Left ventricle myocardium inferior (tissue), 1 donor: ENCODE data around the gene SH2D5. TPM values are rescaled to one million over a fixed set of nuclear protein-coding genes. Genes with fewer than 3 reads are reported as not detected.

Source experiments
- DNase-seq: peaks from one replicate; pipeline ENCODE4 v3.0.0-alpha.2; 2020
- H3K27ac ChIP-seq: fragments of 200-600 bp; replicated peaks from 2 replicates; pipeline ENCODE4 v1.8.0; 2021
- H3K27me3 ChIP-seq: fragments of 200-600 bp; 2 replicates; pipeline ENCODE4 v1.8.0; 2021; ENCODE audit warnings: low read depth
- H3K36me3 ChIP-seq: fragments of 200-600 bp; 2 replicates; pipeline ENCODE4 v1.8.0; 2021
- H3K4me1 ChIP-seq: fragments of 200-600 bp; 2 replicates; pipeline ENCODE4 v1.8.0; 2021
- H3K4me3 ChIP-seq: fragments of 200-600 bp; 2 replicates; pipeline ENCODE4 v1.8.0; 2021; ENCODE audit warnings: mild to moderate bottlenecking, moderate library complexity
- H3K9me3 ChIP-seq: fragments of 200-600 bp; replicated peaks from 2 replicates; pipeline ENCODE4 v1.8.0; 2021
- intact Hi-C: fragments of 100-400 bp; cut with micrococcal nuclease; formaldehyde crosslinking; loops from one replicate; pipeline ENCODE4 v1.11.0; 2022
- total RNA-seq: library from RNA; stranded (reverse); fragmentation: NEBNext Ultra II Directional; extraction: Animal tissue kit (Norgen Biotek cat#: 25700); gene quantifications from one replicate; pipeline ENCODE4 v1.2.1, GENCODE V29; 2021
- TF ChIP-seq, protein P1 (sequence below): fragments of 200-600 bp; IDR thresholded peaks from 2 replicates; pipeline ENCODE4 v1.8.0; 2021; ENCODE audit warnings: antibody characterized with exemption, mild to moderate bottlenecking, borderline replicate concordance
- donor health status: DM: no; HTN: yes; CAD: no; lungs with severe emphysema.

Gene SH2D5
- total RNA-seq, 1 donor from 2014 or later, result not detected

DNA sequence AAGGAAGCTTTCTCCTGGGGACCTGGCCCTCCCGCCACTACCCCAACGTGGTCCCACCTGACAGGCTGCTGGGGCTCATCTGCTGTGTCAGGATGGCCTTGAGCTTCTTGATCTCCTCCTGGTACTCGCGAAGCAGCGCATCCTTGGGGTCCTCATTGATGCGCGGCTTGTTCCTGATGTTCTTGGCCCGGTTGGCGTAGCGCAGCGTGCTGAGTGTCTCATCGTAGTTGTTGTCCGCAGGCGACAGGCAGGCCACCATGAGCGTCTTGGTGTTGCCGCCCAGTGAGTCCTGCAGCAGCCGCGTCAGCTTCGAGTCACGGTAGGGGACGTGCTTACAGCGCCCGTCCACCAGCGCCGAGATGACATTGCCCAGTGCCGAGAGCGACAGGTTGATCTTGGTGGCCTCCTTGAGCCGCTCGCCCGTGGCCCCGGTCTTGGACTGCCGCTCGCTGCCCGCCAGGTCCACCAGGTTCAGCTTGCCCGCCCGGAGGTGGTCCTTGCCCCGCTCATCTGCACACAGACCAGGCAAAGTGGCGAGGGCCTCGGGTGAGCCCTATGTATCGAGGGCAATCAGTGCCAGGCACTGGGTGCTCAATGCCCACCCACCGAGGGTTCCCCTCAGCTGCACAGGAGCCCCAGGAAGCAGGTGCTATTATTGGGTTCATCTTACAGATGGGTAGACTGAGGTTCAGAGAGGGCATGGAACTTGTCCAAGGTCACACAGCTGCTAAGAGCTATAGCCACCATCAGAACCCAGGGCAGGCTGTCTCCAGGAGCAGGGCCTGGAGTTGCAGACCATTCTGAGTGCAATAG, 27.9 kb downstream of the SH2D5 start:
- H3K36me3 ChIP-seq, result no peaks in the 10 kb centered on the region
- H3K27me3 ChIP-seq, result peaks cover 7% of the 10 kb centered on the region
- H3K4me3 ChIP-seq, result no peak overlapping the region
- intact Hi-C loops, result no loop called here
- no peak overlapping the region for H3K27ac ChIP-seq
- no peaks in the 10 kb centered on the region for H3K9me3 ChIP-seq
- H3K4me1 ChIP-seq, result no peaks in the 10 kb centered on the region
- DNase-seq, result no peak
- TF ChIP-seq, protein P1, sequence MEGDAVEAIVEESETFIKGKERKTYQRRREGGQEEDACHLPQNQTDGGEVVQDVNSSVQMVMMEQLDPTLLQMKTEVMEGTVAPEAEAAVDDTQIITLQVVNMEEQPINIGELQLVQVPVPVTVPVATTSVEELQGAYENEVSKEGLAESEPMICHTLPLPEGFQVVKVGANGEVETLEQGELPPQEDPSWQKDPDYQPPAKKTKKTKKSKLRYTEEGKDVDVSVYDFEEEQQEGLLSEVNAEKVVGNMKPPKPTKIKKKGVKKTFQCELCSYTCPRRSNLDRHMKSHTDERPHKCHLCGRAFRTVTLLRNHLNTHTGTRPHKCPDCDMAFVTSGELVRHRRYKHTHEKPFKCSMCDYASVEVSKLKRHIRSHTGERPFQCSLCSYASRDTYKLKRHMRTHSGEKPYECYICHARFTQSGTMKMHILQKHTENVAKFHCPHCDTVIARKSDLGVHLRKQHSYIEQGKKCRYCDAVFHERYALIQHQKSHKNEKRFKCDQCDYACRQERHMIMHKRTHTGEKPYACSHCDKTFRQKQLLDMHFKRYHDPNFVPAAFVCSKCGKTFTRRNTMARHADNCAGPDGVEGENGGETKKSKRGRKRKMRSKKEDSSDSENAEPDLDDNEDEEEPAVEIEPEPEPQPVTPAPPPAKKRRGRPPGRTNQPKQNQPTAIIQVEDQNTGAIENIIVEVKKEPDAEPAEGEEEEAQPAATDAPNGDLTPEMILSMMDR, result no peak

DNA sequence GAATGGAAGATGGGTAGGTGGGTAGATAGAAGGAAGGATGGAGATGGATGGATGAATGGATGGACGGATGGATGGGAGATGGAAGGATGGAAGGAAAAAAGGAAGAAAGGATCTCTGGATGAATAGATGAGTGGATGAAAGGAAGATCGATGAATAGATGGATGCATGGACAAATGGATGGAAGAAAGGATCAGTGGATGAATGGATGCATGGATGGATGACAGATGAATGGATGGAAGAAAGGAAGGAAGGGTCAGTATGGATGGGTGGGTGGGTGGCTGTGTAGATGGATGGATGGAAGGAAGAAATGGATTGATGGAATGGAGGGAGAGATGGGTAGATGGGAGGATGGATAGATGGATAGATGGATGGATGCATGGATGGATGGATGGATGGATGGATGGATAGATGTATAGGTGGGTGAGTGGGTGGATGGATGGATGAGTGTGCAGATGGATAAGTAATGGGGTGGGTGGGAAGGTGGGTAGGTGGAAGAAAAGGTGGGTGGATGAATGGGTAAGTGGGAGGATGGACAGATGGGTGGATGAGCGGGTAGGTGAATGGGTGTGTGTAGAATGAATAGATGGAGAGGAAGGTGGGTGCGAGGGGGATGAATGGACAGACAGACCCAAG, 29.3 kb downstream of the SH2D5 start:
- Histone ChIP-seq H3K27me3 (no peaks in the 10 kb centered on the region), H3K36me3 (no peaks in the 10 kb centered on the region), H3K4me1 (no peaks in the 10 kb centered on the region), H3K27ac (no peak overlapping the region), H3K4me3 (no peak overlapping the region), H3K9me3 (no peaks in the 10 kb centered on the region)
- no peak for DNase-seq
- intact Hi-C loops, result no loop called here
- TF ChIP-seq, protein P1, result no peak

DNA sequence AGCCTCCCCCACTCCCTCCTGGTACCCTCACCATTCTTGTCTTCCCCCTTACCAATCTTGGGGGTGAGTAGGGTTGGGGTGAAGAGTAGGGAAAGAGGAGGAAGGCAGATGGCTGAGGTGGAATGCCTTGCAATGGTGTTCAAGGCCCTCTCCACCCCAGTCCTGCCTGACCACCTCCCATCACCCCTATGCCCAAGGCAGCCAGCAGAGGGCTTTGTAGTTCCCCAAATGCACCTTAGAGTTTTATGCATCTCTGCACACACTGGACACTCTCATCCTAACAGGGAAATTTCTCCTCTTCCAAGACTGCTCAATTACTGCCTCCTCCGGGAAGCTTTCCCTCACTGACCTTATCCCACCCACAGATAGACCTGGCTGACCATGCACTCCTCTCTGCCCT, 30.1 kb downstream of the SH2D5 start:
- Histone ChIP-seq H3K27me3 (no peaks in the 10 kb centered on the region), H3K27ac (no peak overlapping the region), H3K4me1 (no peaks in the 10 kb centered on the region), H3K4me3 (no peak overlapping the region), H3K9me3 (no peaks in the 10 kb centered on the region), H3K36me3 (no peaks in the 10 kb centered on the region)
- intact Hi-C loops, result no loop called here
- TF ChIP-seq, protein P1, result peak; percentile 23
- DNase-seq, result no peak

DNA sequence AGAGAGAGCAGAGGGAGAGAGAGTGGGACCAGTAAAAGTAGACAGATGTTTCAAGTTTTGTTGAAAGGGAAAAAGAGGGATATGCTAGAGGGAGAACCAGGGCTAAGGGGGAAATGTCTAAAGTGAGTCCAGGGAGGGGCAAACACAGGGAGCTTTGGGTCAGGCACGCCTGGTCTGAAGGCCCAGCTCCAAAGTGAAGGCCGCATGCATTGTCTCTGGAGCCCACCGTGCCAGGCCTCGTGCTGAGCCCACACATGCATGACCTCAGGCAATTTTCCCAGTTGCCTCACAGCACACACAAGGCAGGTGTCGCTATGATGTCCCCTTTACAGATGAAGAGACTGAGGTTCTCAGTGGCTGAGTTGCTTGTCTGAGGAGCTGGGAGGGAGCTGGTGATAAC, 30.7 kb downstream of the SH2D5 start:
- no peak overlapping the region for H3K27ac ChIP-seq
- no peaks in the 10 kb centered on the region for H3K36me3 ChIP-seq
- H3K9me3 ChIP-seq, result no peaks in the 10 kb centered on the region
- H3K4me1 ChIP-seq, result peaks cover 5% of the 10 kb centered on the region
- TF ChIP-seq, protein P1, result no peak
- no peak overlapping the region for H3K4me3 ChIP-seq
- intact Hi-C loops, result no loop called here
- DNase-seq, result no peak
- no peaks in the 10 kb centered on the region for H3K27me3 ChIP-seq

DNA sequence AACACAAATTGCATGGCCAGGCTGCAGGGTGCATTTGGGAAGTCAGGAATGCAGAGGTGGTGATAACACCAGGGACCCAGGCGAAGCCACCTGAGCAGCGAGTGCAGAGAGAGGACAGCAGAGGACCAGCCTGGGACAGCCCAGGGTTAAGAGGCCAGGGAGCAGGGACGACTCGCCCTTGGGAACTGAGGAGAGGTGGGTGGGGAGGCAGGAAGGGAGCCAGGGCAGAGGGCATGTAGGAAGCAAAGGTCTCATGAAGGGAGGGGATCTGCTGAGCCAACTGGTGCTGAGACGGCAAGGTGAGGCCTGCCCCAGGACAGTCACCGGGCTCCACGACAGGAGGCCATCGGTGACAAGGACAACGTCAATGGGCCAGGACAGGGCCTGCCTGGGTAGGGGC, 31.1 kb downstream of the SH2D5 start:
- intact Hi-C loops, result no loop called here
- TF ChIP-seq, protein P1, result no peak

More for the DNA sequence above, 31.1 kb downstream of the SH2D5 start:
- Histone ChIP-seq H3K4me1 (peaks cover 9% of the 10 kb centered on the region), H3K9me3 (no peaks in the 10 kb centered on the region), H3K36me3 (no peaks in the 10 kb centered on the region), H3K27ac (no peak overlapping the region), H3K4me3 (no peak overlapping the region), H3K27me3 (no peaks in the 10 kb centered on the region)
- no peak for DNase-seq
